CD4-positive, alpha-beta T cell treated with Interleukin-15 for 4 hours (primary cell): ENCODE results near the gene CRYZL1.
"Not testable (repeated sequence)": the region's sequence is repeated elsewhere in the genome, so short reads cannot be mapped to it uniquely, and the experiment has no call there.

Experiments used
- DNase-seq: peaks from one replicate; pipeline ENCODE4 v3.0.0-alpha.2; 2020; ENCODE audit warnings: low spot score

CRYZL1 gene

DNA sequence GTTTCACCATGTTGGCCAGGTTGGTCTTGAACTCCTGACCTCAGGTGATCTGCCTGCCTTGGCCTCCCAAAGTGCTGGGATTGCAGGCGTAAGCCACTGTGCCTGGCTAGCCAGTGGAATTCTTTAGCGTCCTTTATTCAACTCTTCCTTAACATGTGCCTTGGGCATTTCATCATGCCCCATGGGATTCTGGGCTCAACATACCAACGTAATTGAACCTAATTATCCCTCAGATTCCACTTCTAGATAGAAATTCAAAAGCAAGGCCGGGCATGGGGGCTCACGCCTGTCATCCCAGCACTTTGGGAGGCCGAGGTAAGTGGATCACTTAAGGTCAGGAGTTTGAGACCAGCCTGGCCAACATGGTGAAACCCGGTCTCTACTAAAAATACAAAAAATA is 15.4 kb downstream of the CRYZL1 start:
- DNase-seq = not testable (repeated sequence)

DNA sequence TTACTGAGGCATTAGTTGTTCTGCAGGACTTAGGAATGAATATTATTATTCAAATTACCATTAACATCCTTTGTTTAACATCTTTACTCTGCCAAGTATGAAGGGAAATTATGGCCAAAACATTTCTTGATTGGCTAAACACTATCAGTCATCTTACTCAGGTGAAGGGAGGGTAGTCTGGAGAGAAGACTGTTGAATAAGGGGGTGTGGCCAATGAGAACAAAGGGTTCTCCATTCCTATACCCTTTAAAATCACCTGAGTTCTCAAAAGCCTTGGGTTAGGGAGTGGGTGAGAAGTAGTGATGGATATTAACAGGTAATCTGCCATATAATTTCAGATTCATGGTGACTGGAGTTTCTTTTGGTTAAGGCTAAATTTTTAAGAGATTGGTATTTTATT is 19.3 kb downstream of the CRYZL1 start:
- no peak for DNase-seq

- DNase-seq = no peak
Observed at GRCh38 chr21:33619726-33620125, 21.8 kb downstream of the CRYZL1 start.

DNA sequence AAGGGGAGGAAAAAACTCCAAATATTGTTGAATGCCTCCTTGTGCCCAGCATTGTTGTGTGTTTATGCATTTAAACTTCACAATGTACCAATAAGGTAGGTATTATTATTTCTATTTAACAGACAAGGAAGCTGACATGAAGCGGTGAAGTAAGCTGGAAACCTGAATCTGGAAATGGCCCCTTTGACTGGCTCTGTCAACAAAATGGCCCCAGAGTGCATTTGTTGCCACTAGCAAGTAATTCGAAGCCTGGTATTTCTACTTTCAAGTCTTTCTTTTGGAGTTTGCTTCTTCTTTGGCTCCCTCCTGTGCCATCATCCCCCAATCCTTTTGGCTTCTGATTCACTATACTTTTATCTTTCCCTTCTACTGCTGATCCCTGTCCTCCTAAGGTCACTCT is 23.1 kb downstream of the CRYZL1 start:
- DNase-seq = no peak

- not testable (repeated sequence) for DNase-seq
Observed at GRCh38 chr21:33617565-33617964, 24.0 kb downstream of the CRYZL1 start.

DNA sequence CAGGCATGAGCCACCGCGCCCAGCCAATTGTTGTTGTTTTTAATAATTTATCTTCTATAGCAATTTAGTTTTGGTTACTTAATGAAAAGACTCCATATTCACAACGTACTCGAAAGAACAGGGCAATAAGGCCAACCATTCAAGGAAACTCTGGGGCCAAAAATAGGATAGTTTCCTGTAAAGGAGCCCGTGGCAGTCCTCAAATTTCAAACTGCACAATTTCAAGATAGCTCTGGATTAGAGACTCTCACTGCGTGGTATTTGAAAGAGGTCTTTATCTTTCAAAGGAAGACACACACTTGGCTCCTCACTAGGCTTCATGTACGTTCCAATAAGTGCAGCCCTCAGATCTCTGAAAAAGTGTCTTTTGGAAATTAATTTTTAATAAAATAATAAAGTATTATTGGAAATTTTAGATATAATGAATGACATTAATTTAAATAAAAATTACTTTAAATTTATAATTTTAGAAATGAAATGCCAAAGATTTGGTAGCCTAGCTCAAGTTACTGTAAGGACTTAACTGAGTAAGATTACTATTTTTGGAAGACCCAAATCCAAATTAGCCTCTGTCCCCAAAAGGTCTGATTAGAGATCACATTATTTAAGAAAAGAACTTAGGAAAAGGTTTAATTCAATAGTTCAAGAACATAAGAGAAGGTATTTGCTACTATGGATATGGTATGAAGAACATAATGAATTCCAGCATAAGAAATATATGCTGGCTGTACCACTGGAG is 30.4 kb downstream of the CRYZL1 start:
- DNase-seq = no peak

DNA sequence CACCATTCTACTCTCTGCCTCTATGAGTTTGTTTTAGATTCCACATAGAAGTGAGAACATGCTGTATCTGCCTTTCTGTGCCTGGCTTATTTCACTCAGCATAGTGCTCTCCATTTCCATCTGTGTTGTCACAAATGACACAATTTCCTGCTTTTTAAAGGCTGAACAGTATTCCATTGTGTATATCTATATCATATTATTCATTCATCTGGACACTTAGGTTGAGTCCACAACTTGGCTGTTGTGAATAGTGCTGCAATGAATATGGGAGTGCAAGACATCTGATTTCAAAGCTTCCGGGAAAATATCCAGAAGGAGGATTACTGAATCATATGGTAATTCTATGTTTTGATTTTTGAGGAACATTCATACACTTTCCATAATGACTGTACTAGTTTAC is 33.0 kb downstream of the CRYZL1 start:
- DNase-seq = no peak

DNA sequence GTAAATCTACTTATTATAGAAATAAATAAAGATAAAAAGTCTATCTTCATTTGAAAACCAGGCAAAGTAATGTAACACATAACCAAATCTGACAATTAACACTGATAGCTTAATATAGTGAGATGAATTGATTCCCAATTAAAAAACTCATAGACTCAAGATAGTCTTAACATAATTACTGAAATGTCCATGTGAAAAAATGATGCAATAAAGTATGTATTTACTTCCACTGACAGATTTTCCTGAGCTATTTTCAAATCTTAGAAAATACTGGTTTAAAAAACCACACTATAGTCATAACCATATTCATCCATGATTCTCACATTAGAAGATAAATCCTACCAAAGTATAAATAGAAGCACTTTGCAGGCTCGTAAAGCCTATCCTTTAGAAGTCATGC is 43.5 kb downstream of the CRYZL1 start:
- DNase-seq = no peak

DNA sequence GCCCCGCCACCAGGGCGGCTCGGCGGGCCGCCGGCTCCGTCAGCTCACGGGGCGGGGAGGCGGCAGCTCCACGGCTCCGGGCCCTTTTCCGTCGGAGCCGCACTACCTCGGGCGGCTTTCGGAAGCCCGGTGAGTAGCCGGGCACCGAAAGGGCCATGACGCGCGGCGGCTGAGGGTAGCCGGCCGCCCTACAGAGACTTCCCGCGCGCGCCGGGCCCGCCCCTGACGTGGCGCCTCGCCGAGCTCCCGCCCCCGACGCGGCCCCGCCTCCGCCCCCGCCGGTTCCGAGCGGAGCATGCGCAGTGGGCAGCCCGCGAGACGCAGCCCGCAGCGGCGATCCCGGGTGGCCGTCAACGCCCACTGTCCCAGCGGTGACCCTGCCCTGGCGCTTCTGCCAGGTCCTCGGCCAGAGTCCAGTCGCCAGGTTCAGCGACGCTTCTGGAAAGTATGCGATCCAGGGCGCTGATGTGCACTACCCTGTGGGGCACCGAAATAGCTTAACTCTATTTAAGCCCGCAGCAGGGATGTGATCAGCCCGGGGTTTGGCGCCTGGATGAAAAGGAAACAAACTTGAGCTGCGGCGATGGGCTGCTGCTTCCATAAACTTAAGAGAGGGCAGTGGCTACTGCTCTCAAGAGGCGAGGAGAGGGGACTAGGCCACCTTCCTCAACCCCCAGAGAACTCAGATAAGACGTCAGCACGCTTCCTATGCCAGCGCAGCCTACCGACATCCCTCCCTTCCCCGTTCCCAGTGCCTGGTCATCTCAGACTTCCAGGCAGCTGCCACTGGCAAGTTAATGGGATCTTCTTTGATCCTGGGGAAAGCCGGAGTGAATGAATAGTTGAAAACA is 52.8 kb downstream of the CRYZL1 start, which contains the start of gene DONSON:
TSS of gene DONSON (minus strand) at position 200 of the 851 bp plus-strand sequence. CDS start at position 157, 43 bp downstream.
- peak; percentile 86 for DNase-seq

DNA sequence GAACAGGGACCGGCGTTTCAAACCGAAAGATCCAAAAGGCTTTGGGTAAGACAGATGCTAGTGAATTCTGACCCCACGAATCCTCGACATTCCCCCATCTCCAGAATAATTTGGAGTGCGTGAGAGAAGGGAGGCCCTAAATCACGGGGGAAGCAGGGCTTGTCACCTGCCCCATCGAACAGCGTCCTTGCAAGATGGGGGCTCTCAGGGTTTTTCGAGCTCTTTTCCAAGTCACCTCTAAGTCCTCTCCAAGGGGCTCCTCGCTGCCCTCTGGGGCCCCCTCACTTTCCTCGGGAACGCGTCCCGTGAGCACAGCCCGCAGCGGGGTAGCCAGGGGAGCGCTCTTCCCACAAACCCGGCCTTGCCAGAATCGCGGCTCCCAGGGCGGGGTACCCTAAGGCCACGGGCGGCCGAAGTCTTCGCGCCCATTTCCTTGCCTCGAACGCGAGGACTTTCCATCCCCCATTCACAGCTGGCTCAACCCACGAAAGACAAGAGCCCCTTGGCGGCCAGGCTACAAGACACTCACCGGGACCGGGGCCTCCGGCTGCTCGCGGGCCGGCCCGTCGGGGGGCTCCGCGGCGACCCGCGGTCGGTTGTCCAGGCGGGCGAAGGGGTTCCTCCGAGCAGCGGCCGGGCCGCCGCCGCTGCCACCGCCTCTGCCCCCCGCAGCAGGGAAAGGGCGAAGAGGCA is 53.6 kb downstream of the CRYZL1 start:
- peak; percentile 5 for DNase-seq

DNA sequence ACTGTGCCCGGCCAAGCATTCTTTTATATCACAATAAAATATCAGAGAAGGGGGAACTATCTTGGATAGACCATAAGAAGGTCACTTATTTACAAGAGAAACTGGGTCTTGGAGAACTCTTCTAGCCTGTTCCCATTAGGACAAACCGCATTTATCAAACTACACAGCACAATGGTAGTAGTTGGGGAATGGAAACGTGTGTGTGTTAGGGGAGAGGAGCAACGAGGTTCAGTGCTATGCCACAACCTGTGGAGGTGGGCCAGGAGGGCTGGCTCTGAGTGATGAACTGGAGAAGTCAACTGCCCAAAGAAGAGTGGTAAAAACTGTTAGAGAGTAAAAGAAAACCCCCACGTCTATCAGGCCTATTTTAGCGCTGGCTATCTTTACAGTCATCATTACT is 54.6 kb downstream of the CRYZL1 start:
- DNase-seq = no peak

- no peak for DNase-seq
Observed at GRCh38 chr21:33584455-33584854, 57.1 kb downstream of the CRYZL1 start.

GRCh38 chr21:33578959-33579542 is 62.5 kb downstream of the CRYZL1 start:
- DNase-seq = no peak

GRCh38 chr21:33578214-33578613 is 63.3 kb downstream of the CRYZL1 start:
- no peak for DNase-seq

- DNase-seq = not testable (repeated sequence)
Observed at GRCh38 chr21:33576741-33577141, 64.8 kb downstream of the CRYZL1 start.

DNA sequence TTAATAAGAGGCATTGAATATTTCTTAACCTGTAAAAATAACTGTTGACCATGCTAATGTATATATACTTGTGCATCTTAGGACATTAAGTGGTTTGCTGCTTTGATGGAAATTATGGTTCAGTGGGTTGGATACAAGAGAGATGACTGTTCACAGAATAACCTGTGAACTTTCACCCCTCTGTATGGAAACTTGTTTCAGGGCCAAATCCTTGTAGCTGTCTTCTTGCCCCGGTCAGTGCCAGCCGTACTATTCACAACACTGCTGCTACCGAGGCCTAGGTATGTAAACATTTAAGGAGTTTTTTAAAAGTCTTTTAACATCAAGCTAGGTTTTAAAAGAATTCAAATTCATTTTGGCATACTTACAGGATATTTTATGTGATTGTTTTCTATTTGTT is 69.2 kb downstream of the CRYZL1 start:
- DNase-seq = no peak

DNA sequence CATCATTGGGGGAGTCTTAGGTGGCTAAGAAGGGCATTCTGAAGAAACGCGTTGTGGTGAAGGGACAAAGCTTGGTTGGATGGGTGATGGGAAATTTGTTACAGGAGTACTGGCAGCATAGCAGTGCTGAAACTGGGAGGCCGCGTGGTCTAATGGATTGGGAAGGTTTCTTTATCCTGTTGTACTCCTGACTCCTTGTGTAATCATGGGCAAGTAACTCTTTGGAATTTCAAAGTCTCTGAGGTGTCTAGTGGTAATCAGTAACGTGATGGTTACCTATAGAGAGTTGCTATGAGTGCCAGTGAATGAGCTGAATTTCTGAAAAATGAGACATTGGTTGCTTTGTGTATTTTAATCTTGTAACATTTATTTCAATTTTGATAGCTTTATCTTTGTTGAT is 71.5 kb downstream of the CRYZL1 start:
- no peak for DNase-seq

DNA sequence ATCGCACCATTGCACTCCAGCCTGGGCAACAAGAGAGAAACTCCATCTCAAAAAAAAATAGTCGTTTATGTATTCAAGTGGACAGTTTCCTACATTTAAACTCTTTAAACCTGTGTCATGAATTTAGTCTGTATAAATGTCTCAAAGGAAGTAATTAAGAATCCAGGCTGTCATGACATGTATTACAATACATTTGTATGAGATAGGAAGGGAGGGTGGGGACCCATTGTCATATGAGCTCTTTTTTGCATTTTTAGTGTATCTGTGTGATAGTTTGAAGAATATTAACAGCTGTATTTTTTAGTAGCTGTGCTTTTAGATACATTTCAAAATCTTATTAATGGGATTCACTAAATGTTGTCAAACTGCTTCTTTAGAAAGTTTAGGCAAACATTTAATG is 73.1 kb downstream of the CRYZL1 start:
- no peak for DNase-seq

- no peak for DNase-seq
Observed at GRCh38 chr21:33567914-33568313, 73.6 kb downstream of the CRYZL1 start.

GRCh38 chr21:33566514-33566913 is 75.0 kb downstream of the CRYZL1 start:
- DNase-seq = no peak

DNA sequence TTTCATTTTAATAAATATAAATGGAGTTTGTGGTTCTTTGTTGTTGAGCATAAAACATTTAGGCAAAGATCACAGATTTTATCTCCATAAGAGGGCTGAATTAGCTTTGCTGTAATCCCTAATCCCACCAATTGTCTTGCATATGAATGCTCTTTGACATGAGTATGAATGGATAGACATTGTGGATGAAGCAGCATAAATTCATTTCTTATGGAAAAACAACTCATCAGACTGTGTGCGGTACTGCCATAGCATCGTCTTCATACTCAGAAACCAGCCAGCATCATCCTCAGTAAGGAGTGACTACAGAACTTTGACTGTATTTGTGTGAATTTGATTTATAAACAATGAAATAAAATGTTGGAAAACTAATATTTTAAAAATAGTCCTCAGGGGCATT is 79.2 kb downstream of the CRYZL1 start:
- DNase-seq = no peak

- no peak for DNase-seq
Observed at GRCh38 chr21:33561373-33561772, 80.2 kb downstream of the CRYZL1 start.
